ENCODE results near the gene DCAKD. TPM values are rescaled to one million over a fixed set of nuclear protein-coding genes. Genes with fewer than 3 reads are reported as not detected.

The DCAKD gene
- total RNA-seq, 1 donor from 2014 or later, result 31.4 TPM

DNA sequence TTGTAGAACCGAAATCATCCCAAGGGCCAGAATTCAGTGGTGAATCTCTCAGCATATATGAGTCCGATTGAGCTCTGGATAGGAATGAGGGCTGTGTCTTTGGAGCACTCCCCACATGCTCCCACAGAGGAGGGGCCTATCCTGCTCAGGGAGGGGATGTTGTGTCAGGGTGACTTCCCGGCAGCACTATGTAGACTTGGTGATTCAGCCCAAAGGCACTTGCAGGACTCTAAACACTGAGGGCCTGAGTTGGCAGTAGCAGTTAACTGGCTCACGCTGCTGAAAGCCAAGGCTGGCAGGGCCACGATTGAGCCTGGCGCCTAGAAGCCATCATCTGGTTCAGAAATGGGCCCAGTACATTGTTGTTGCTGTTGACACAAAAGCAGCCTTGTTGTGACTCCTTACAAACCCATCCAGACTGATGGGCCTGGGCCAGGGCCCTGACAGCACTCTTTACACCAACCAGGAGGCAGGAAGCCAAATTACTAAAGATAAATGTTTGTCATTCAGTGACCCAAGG lies 41.5 kb upstream of the DCAKD start:
- Histone ChIP-seq H3K4me3 (no peak overlapping the region), H3K27me3 (no peaks in the 10 kb centered on the region), H4K20me1 (ENCODE audit: low read depth) (peaks cover 10% of the 10 kb centered on the region), H3K79me2 (ENCODE audit: low read depth) (no peaks in the 10 kb centered on the region), H3K4me1 (no peaks in the 10 kb centered on the region), H3K4me2 (no peak overlapping the region), H3F3A (ENCODE audit: low read depth) (peaks cover 1% of the 10 kb centered on the region), H2AFZ (replicated peaks) (no peak overlapping the region), H3K9ac (no peak overlapping the region), H3K9me3 (ENCODE audit: low read depth) (no peaks in the 10 kb centered on the region), H3K36me3 (peaks cover 3% of the 10 kb centered on the region), H3K27ac (no peak overlapping the region)
- H3K27me3 Mint-ChIP-seq (ENCODE audit: insufficient read depth, low read depth), result peaks cover 5% of the 10 kb centered on the region
- TF ChIP-seq, protein P1, sequence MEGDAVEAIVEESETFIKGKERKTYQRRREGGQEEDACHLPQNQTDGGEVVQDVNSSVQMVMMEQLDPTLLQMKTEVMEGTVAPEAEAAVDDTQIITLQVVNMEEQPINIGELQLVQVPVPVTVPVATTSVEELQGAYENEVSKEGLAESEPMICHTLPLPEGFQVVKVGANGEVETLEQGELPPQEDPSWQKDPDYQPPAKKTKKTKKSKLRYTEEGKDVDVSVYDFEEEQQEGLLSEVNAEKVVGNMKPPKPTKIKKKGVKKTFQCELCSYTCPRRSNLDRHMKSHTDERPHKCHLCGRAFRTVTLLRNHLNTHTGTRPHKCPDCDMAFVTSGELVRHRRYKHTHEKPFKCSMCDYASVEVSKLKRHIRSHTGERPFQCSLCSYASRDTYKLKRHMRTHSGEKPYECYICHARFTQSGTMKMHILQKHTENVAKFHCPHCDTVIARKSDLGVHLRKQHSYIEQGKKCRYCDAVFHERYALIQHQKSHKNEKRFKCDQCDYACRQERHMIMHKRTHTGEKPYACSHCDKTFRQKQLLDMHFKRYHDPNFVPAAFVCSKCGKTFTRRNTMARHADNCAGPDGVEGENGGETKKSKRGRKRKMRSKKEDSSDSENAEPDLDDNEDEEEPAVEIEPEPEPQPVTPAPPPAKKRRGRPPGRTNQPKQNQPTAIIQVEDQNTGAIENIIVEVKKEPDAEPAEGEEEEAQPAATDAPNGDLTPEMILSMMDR (IDR thresholded peaks at IDR 0.05), result no peak
- TF ChIP-seq EZH2phosphoT487 (IDR thresholded peaks at IDR 0.05) (no peak), EZH2 (IDR thresholded peaks at IDR 0.05) (no peak)
- no peaks in the 10 kb centered on the region for H3K9me3 Mint-ChIP-seq
- H3K27ac Mint-ChIP-seq, result no peak overlapping the region
- H3K36me3 Mint-ChIP-seq, result peaks cover 40% of the 10 kb centered on the region
- DNase-seq (ENCODE audit: low spot score), result no peak
- H3K4me1 Mint-ChIP-seq, result peaks cover 3% of the 10 kb centered on the region
- H3K4me3 Mint-ChIP-seq, result no peak overlapping the region

DNA sequence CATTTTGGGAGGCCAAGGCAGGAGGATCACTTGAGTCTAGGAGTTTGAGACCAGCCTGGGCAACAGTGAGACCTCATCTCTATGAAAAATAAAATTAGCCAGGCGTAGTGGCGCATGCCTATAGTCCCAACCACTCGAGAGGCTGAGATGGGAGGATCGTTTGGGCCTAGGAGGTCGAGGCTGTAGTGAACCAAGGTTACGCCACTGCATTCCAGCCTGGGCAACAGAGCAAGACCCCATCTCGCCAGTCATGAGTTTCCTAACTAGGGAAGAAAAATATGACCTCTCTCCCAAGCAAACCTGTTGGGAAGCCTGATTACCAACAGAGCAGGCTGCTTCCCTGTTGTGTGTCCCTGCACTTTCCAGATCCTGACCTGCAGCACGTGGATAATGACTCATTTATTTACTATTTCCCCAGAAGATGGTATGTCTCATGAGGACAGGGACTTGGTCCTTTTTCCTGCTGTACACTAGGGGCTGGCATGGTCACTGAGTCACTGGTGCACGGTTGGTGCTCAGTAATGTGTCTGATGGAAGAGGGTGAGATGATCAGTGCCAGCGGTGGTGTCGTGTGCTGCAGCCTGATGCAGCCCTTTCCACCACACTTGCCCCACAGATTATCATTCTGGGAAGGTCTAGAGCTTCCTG lies 40.5 kb upstream of the DCAKD start:
- Histone ChIP-seq H3K9ac (no peak overlapping the region), H3F3A (ENCODE audit: low read depth) (no peaks in the 10 kb centered on the region), H3K4me1 (no peaks in the 10 kb centered on the region), H4K20me1 (ENCODE audit: low read depth) (peaks cover 10% of the 10 kb centered on the region), H3K27ac (no peak overlapping the region), H2AFZ (replicated peaks) (no peak overlapping the region), H3K4me2 (no peak overlapping the region), H3K27me3 (no peaks in the 10 kb centered on the region), H3K9me3 (ENCODE audit: low read depth) (no peaks in the 10 kb centered on the region), H3K79me2 (ENCODE audit: low read depth) (no peaks in the 10 kb centered on the region), H3K4me3 (no peak overlapping the region), H3K36me3 (peaks cover 3% of the 10 kb centered on the region)
- Mint-ChIP-seq H3K36me3 (peaks cover 39% of the 10 kb centered on the region), H3K27ac (no peak overlapping the region), H3K4me1 (peaks cover 3% of the 10 kb centered on the region), H3K9me3 (no peaks in the 10 kb centered on the region), H3K27me3 (ENCODE audit: insufficient read depth, low read depth) (peaks cover 8% of the 10 kb centered on the region), H3K4me3 (no peak overlapping the region)
- DNase-seq (ENCODE audit: low spot score), result no peak
- TF ChIP-seq EZH2 (IDR thresholded peaks at IDR 0.05) (no peak), EZH2phosphoT487 (IDR thresholded peaks at IDR 0.05) (no peak)
- TF ChIP-seq, protein P1 (IDR thresholded peaks at IDR 0.05), result no peak

DNA sequence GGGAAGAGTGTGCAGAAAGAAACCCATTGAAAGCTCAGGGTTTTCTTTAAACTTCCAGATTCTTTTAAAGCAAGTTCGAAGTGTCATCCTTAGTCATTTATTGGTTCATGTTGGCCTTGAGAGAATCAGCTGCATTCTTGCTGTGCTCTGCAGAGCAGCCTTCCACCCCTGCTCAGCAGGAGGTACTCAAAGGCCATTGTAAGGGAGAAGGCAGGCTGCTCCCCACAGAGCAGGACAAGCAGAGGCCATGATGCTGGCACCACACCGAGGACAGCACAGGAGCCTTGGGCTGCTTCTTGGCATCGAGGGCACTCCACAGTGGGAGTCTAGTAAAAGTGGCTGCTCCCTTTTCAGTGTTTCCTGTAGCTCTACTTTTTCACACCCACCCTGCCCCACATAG lies 39.3 kb upstream of the DCAKD start:
- no peak for DNase-seq (ENCODE audit: low spot score)
- Histone ChIP-seq H3K4me2 (no peak overlapping the region), H3K4me3 (no peak overlapping the region), H2AFZ (replicated peaks) (no peak overlapping the region), H3K9me3 (ENCODE audit: low read depth) (no peaks in the 10 kb centered on the region), H3K79me2 (ENCODE audit: low read depth) (no peaks in the 10 kb centered on the region), H4K20me1 (ENCODE audit: low read depth) (peaks cover 3% of the 10 kb centered on the region), H3F3A (ENCODE audit: low read depth) (no peaks in the 10 kb centered on the region), H3K36me3 (no peaks in the 10 kb centered on the region), H3K9ac (no peak overlapping the region), H3K27ac (no peak overlapping the region), H3K4me1 (no peaks in the 10 kb centered on the region), H3K27me3 (no peaks in the 10 kb centered on the region)
- Mint-ChIP-seq H3K4me3 (no peak overlapping the region), H3K27me3 (ENCODE audit: insufficient read depth, low read depth) (peaks cover 6% of the 10 kb centered on the region), H3K4me1 (peaks cover 3% of the 10 kb centered on the region), H3K27ac (peak overlapping the region; percentile 72), H3K36me3 (peaks cover 34% of the 10 kb centered on the region), H3K9me3 (no peaks in the 10 kb centered on the region)
- no peak for TF ChIP-seq EZH2 (IDR thresholded peaks at IDR 0.05)
- TF ChIP-seq, protein P1 (IDR thresholded peaks at IDR 0.05), result no peak
- TF ChIP-seq EZH2phosphoT487 (IDR thresholded peaks at IDR 0.05), result no peak
